Stimulated activated CD8-positive, alpha-beta memory T cell treated with anti-CD3 and anti-CD28 coated beads, Interleukin-7, amount 100 ng/mL, for 48 hours (primary cell): Measurements from ENCODE around the gene CPS1.

Source experiments
- DNase-seq, 2 donors: peaks; one replicate each; pipeline ENCODE4 v3.0.0-alpha.2; 2020; ENCODE audit warnings: low read depth in 1 of 2; ENCODE audit errors: extremely low read depth in 1 of 2

The CPS1 gene

GRCh38 chr2:210556329-210556980 is at the start of gene CPS1:
Gene CPS1 (plus strand): TSS chr2:210556599. CDS start chr2:210556734, 135 bp downstream.
- DNase-seq, result no peak

- DNase-seq, result no peak
Measured at GRCh38 chr2:210515911-210516310, 40.5 kb upstream of the CPS1 start.

- no peak for DNase-seq
Measured at GRCh38 chr2:210517264-210517663, 39.1 kb upstream of the CPS1 start.

- no peak for DNase-seq
Measured at GRCh38 chr2:210519594-210519993, 36.8 kb upstream of the CPS1 start.

- DNase-seq, result no peak
Measured at GRCh38 chr2:210522399-210522798, 34.0 kb upstream of the CPS1 start.

- DNase-seq, result no peak
Measured at GRCh38 chr2:210523650-210524289, 32.6 kb upstream of the CPS1 start.

- no peak for DNase-seq
Measured at GRCh38 chr2:210524533-210524932, 31.9 kb upstream of the CPS1 start.

- no peak for DNase-seq
Measured at GRCh38 chr2:210527286-210527685, 29.1 kb upstream of the CPS1 start.

- no peak for DNase-seq
Measured at GRCh38 chr2:210528716-210529115, 27.7 kb upstream of the CPS1 start.

- DNase-seq, result no peak
Measured at GRCh38 chr2:210531050-210531449, 25.3 kb upstream of the CPS1 start.

GRCh38 chr2:210531482-210531881 is 24.9 kb upstream of the CPS1 start:
- no peak for DNase-seq

- no peak for DNase-seq
Measured at GRCh38 chr2:210533389-210533788, 23.0 kb upstream of the CPS1 start.

- no peak for DNase-seq
Measured at GRCh38 chr2:210534879-210535278, 21.5 kb upstream of the CPS1 start.

GRCh38 chr2:210536973-210537650 is 19.3 kb upstream of the CPS1 start:
- no peak for DNase-seq

GRCh38 chr2:210539035-210539434 is 17.4 kb upstream of the CPS1 start:
- no peak for DNase-seq

GRCh38 chr2:210539578-210540416 is 16.6 kb upstream of the CPS1 start:
- no peak for DNase-seq

- no peak for DNase-seq
Measured at GRCh38 chr2:210540471-210540870, 15.9 kb upstream of the CPS1 start.

GRCh38 chr2:210540900-210541289 is 15.5 kb upstream of the CPS1 start:
- no peak for DNase-seq

GRCh38 chr2:210541290-210541902 is 15.0 kb upstream of the CPS1 start:
- DNase-seq, result no peak

- no peak for DNase-seq
Measured at GRCh38 chr2:210544007-210544590, 12.3 kb upstream of the CPS1 start.
